K562 (cell line): ENCODE data around the gene ARPC2. TPM values are rescaled to one million over a fixed set of nuclear protein-coding genes. Genes with fewer than 3 reads are reported as not detected.

Experiments used
- ATAC-seq: fragments of 200-7000 bp; cut with Tn5 transposase; 3 replicates; pipeline ENCODE4 v1.9.1; 2020; ENCODE audit warnings: moderate library complexity
- BruUV-seq: library from RNA; stranded (reverse); fragments of 400-500 nt; replicated peaks from 2 replicates; lab custom pipeline; 2021; lab: Mats Ljungman, UMichigan
- CTCF ChIA-PET: fragments of 300-600 bp; formaldehyde crosslinking; extraction: SDS; loops from one replicate; lab custom pipeline; 2021; ENCODE audit warnings: low intra/inter-chr PET ratio; lab: Yijun Ruan, JAX
- POLR2A ChIA-PET: fragments of 300-600, 350-650 bp; sonication (Branson Sonifier 250); formaldehyde crosslinking; extraction: SDS; loops from one replicate; lab custom pipeline; 2021; ENCODE audit warnings: antibody characterized with exemption, inconsistent platforms; lab: Yijun Ruan, JAX
- DNase-seq, 4 experiments: peaks; one replicate each; pipeline versions ENCODE4 v3.0.0 to v3.0.0-alpha.2; 2011 to 2018; ENCODE audit warnings: low spot score in 3 of 4, mixed read lengths in 3 of 4; ENCODE audit errors: extremely low read depth in 1 of 4
- FAIRE-seq: peaks from 2 replicates; lab custom pipeline; 2011; peaks lifted over from hg19 to GRCh38; lab: Jason Lieb, UNC
- H2AFZ ChIP-seq: 2 replicates; pipeline ENCODE4 v1.6.0; 2011; ENCODE audit warnings: low read depth, low read length, control low read depth, inconsistent platforms
- H3K27ac ChIP-seq: fragments of 200-600 bp; 3 replicates; pipeline ENCODE4 v1.8.0; 2011; ENCODE audit warnings: low read depth, mild to moderate bottlenecking, control low read depth, inconsistent platforms, low read length, moderate library complexity, mixed read lengths; ENCODE audit errors: extremely low read depth
- H3K27me3 ChIP-seq, 2 experiments: fragments of 300-600 bp in 1 of 2; 2 replicates in 1 of 2; 3 replicates in 1 of 2; pipeline versions ENCODE4 v1.6.0 to v1.8.0; 2011; ENCODE audit warnings: inconsistent platforms in 2 of 2, low read length in 2 of 2, mild to moderate bottlenecking in 1 of 2, mixed read lengths in 1 of 2, moderate library complexity in 1 of 2; ENCODE audit not compliant: control insufficient read depth in 2 of 2, insufficient read depth in 2 of 2
- H3K36me3 ChIP-seq: fragments of 300-600 bp; 3 replicates; pipeline ENCODE4 v1.8.0; 2011; ENCODE audit warnings: mild to moderate bottlenecking, low read length, inconsistent platforms; ENCODE audit not compliant: control insufficient read depth, insufficient read depth
- H3K4me1 ChIP-seq, 2 experiments: fragments of 200-600 bp in 1 of 2; replicated peaks in 1 of 2; 2 replicates in 1 of 2; 3 replicates in 1 of 2; pipeline versions ENCODE4 v1.5.1 to v1.8.0; 2011; ENCODE audit warnings: inconsistent platforms in 2 of 2, low read length in 2 of 2, mild to moderate bottlenecking in 1 of 2, mixed read lengths in 1 of 2, moderate library complexity in 1 of 2; ENCODE audit not compliant: control insufficient read depth in 2 of 2, insufficient read depth in 2 of 2
- H3K4me2 ChIP-seq: 2 replicates; pipeline ENCODE4 v1.6.1; 2011; ENCODE audit warnings: low read length, control low read depth, inconsistent platforms, mixed read lengths; ENCODE audit not compliant: insufficient read depth
- H3K4me3 ChIP-seq: fragments of 200-600 bp; sonication (generic), shearing (Covaris generic); 2 replicates; pipeline ENCODE4 v1.5.1; 2016; ENCODE audit warnings: control low read depth, inconsistent platforms
- H3K79me2 ChIP-seq: fragments of 200-600 bp; 3 replicates; pipeline ENCODE4 v1.8.0; 2011; ENCODE audit warnings: low read length, inconsistent platforms; ENCODE audit not compliant: control insufficient read depth, insufficient read depth
- H3K9ac ChIP-seq, 2 experiments: 2 replicates each; pipeline versions ENCODE4 v1.6.0 to v1.6.1; 2011; ENCODE audit warnings: low read depth in 2 of 2, low read length in 2 of 2, control low read depth in 1 of 2, inconsistent platforms in 1 of 2, mild to moderate bottlenecking in 1 of 2, mixed read lengths in 1 of 2; ENCODE audit not compliant: insufficient read depth in 1 of 2
- H3K9me1 ChIP-seq: one replicate; pipeline ENCODE4 v1.6.0; 2011; ENCODE audit warnings: inconsistent platforms, mild to moderate bottlenecking, low read length, moderate library complexity; ENCODE audit not compliant: control insufficient read depth, insufficient read depth
- H3K9me3 ChIP-seq: replicated peaks from 2 replicates; pipeline ENCODE4 v1.5.1; 2011; ENCODE audit warnings: low read depth, low read length, inconsistent platforms; ENCODE audit not compliant: control insufficient read depth, insufficient read depth
- H4K20me1 ChIP-seq: replicated peaks from 2 replicates; pipeline ENCODE4 v1.6.1; 2011; ENCODE audit warnings: low read length, inconsistent platforms, mixed read lengths; ENCODE audit not compliant: control insufficient read depth, insufficient read depth
- CREB3 ChIP-seq: fragments of 450-650 bp; conservative IDR thresholded peaks from 2 replicates; pipeline ENCODE4 v1.6.1; 2016; ENCODE audit warnings: missing genetic modification characterization, low read depth, mild to moderate bottlenecking, missing compliant biosample characterization, moderate library complexity
- DEAF1 ChIP-seq: fragments of 450-650 bp; formaldehyde crosslinking; IDR thresholded peaks from 2 replicates; pipeline ENCODE4 v1.4.0; 2020; ENCODE audit warnings: mild to moderate bottlenecking, moderate library complexity
- HMBOX1 ChIP-seq: sonication (generic); IDR thresholded peaks from 2 replicates; pipeline ENCODE4 v1.6.1; 2016
- ID3 ChIP-seq, 2 experiments: fragments of 250-450 bp in 1 of 2; fragments of 450-650 bp in 1 of 2; sonication (Bioruptor Pico) in 1 of 2; IDR thresholded peaks; 2 replicates each; pipeline versions ENCODE4 v1.6.1 to v1.8.0; 2016 to 2021; ENCODE audit warnings: mild to moderate bottlenecking in 2 of 2, moderate library complexity in 2 of 2, missing compliant biosample characterization in 1 of 2, missing genetic modification characterization in 1 of 2
- NONO ChIP-seq, 2 experiments: fragments of 200-400 bp in 1 of 2; fragments of 450-650 bp in 1 of 2; formaldehyde crosslinking in 1 of 2; IDR thresholded peaks; 2 replicates each; pipeline ENCODE4 v1.6.1; 2017; ENCODE audit warnings: low read depth in 2 of 2, mild to moderate bottlenecking in 2 of 2, moderate library complexity in 2 of 2, low read length in 1 of 2
- POLR2B ChIP-seq: fragments of 450-650 bp; IDR thresholded peaks from 2 replicates; pipeline ENCODE4 v1.6.1; 2018; ENCODE audit warnings: low read depth; ENCODE audit not compliant: partially characterized antibody
- POLR2G ChIP-seq: fragments of 200-400 bp; formaldehyde crosslinking; IDR thresholded peaks from 2 replicates; pipeline ENCODE4 v1.6.1; 2017; ENCODE audit warnings: low read depth, mild to moderate bottlenecking, antibody characterized with exemption, low read length, moderate library complexity
- SMARCC2 ChIP-seq: fragments of 450-650 bp; IDR thresholded peaks from 2 replicates; pipeline ENCODE4 v1.6.1; 2017; ENCODE audit warnings: antibody characterized with exemption, moderate library complexity, mild to moderate bottlenecking, low read depth
- YY1 ChIP-seq, 3 experiments: IDR thresholded peaks; 2 replicates each; pipeline ENCODE4 v1.6.1; 2011; ENCODE audit warnings: low read length in 2 of 3, mild to moderate bottlenecking in 2 of 3, moderate library complexity in 2 of 3, borderline replicate concordance in 1 of 3, control low read depth in 1 of 3, low read depth in 1 of 3; ENCODE audit not compliant: insufficient read depth in 3 of 3, insufficient replicate concordance in 2 of 3, control insufficient read depth in 1 of 3, insufficient read length in 1 of 3; ENCODE audit errors: extremely low read depth in 1 of 3
- ZNF212 ChIP-seq: fragments of 450-650 bp; formaldehyde crosslinking; IDR thresholded peaks from 2 replicates; pipeline ENCODE4 v1.4.0; 2020; ENCODE audit warnings: mild to moderate bottlenecking
- WGBS: fragments of 100-300 bp; shearing (Covaris generic); methylation state at CpG from one replicate; pipeline ENCODE4 v1.1.6; 2016; ENCODE audit warnings: low coverage, mixed read lengths; ENCODE audit not compliant: insufficient coverage; ENCODE audit errors: missing lambda C conversion rate; 5-methylcytosine and 5-hydroxymethylcytosine counted together
- in situ Hi-C: fragments of 300-500 bp; cut with MboI; formaldehyde crosslinking; loops from 4 replicates; pipeline ENCODE4 v1.15.0; 2018; ENCODE audit warnings: inconsistent platforms, mixed read lengths
- intact Hi-C: fragments of 100-400 bp; cut with micrococcal nuclease; formaldehyde crosslinking; loops from 2 replicates; pipeline ENCODE4 v1.14.2; 2022
- polyA plus RNA-seq, 8 experiments: library from polyadenylated mRNA; depleted of rRNA in 4 of 8; stranded (reverse) in 5 of 8; unstranded in 3 of 8; fragments of >200 nt; fragmentation: Nextera tagmentation in 2 of 8; fragmentation: Illumina TruSeq in 1 of 8; extraction: Ambion mirVana in 2 of 8; extraction: Trizol in 1 of 8; gene quantifications; 2 replicates each; pipeline versions ENCODE4 v1.2.1 to v1.2.3, GENCODE V29; 2011 to 2014; ENCODE audit warnings: inconsistent platforms in 1 of 8, missing spikeins in 1 of 8
- total RNA-seq, 7 experiments: library from RNA; depleted of rRNA in 6 of 7; stranded (reverse); fragments of >200 nt in 6 of 7; fragmentation: Illumina TruSeq in 2 of 7; extraction: Trizol in 2 of 7; gene quantifications; 2 replicates each; pipeline versions ENCODE4 v1.2.1 to v1.2.3, GENCODE V29; 2011 to 2021; ENCODE audit warnings: low replicate concordance in 1 of 7

Gene ARPC2
- total and polyA plus RNA-seq, 9 of the 15 experiments (the other 6 are each of a cell fraction or from before 2014, with no cell fraction given), result 81.9 to 187 (median 103) TPM

GRCh38 chr2:218196974-218197373 lies 20.0 kb upstream of the ARPC2 start:
- Histone ChIP-seq H4K20me1 (no peaks in the 10 kb centered on the region), H3K4me1 (no peaks in the 10 kb centered on the region; a peak in 1 of 5 replicates), H3K9me1 (no peaks in the 10 kb centered on the region), H3K27me3 (peaks cover 0 to 9% of the 10 kb centered on the region in 2 experiments; a peak in 2 of 5 replicates), H3K9ac (no peak overlapping the region), H3K36me3 (no peaks in the 10 kb centered on the region), H3K79me2 (no peaks in the 10 kb centered on the region), H2AFZ (no peak overlapping the region), H3K4me3 (no peak overlapping the region), H3K27ac (no peak overlapping the region), H3K9me3 (no peaks in the 10 kb centered on the region), H3K4me2 (no peak overlapping the region)
- DNase-seq, result no peak
- intact Hi-C loops (no loop called here), in situ Hi-C loops (no loop called here)
- BruUV-seq, result no TSS peak
- CTCF ChIA-PET, result no interaction called here
- no peak for ATAC-seq
- POLR2A ChIA-PET, result no interaction called here
- 0% methylated on average over 2 of the region's 4 CpGs for WGBS
- FAIRE-seq, result no peak
- no peak for TF ChIP-seq CREB3 (tag)
- TF ChIP-seq SMARCC2, result no peak
- no peak for TF ChIP-seq ZNF212 (CRISPR knock-in tag)
- TF ChIP-seq YY1 (IDR thresholded peaks at IDR 0.05; ENCODE audit: borderline replicate concordance in 1 of 3, control insufficient read depth in 1 of 3, extremely low read depth in 1 of 3, insufficient read depth in 3 of 3, insufficient read length in 1 of 3, insufficient replicate concordance in 2 of 3, low read depth in 1 of 3, low read length in 2 of 3), result no peak
- no peak for TF ChIP-seq NONO (IDR thresholded peaks at IDR 0.05; ENCODE audit: low read depth in 2 of 2, low read length in 1 of 2)
- no peak for TF ChIP-seq POLR2B
- TF ChIP-seq ID3 (CRISPR knock-in tag; IDR thresholded peaks at IDR 0.05), result no peak
- no peak for TF ChIP-seq ID3 (tag; IDR thresholded peaks at IDR 0.05)
- no peak for TF ChIP-seq HMBOX1
- no peak for TF ChIP-seq POLR2G
- TF ChIP-seq DEAF1 (CRISPR knock-in tag), result no peak
